Smooth muscle cell (in vitro differentiated cells): ENCODE measurements around the gene SPR. TPM values are rescaled to one million over a fixed set of nuclear protein-coding genes. Genes with fewer than 3 reads are reported as not detected.

Experiments
- DNase-seq: peaks from one replicate; lab custom pipeline; 2025; ENCODE audit not compliant: unreplicated experiment; lab: John Stamatoyannopoulos, UW
- H2AFZ ChIP-seq: fragments of 200-600 bp; sonication (generic); 2 replicates; pipeline ENCODE4 v1.6.0; 2016; ENCODE audit warnings: antibody characterized with exemption, low read depth, mild to moderate bottlenecking
- H3F3A ChIP-seq: fragments of 200-600 bp; sonication (generic); 2 replicates; pipeline ENCODE4 v1.6.0; 2017; ENCODE audit warnings: antibody characterized with exemption, low read depth
- H3K27ac ChIP-seq: fragments of 200-600 bp; sonication (generic); 2 replicates; pipeline ENCODE4 v1.5.1; 2016; ENCODE audit warnings: low read depth, mild to moderate bottlenecking
- H3K27me3 ChIP-seq: fragments of 200-600 bp; sonication (generic); 2 replicates; pipeline ENCODE4 v1.6.1; 2016; ENCODE audit warnings: low read depth, mild to moderate bottlenecking
- H3K36me3 ChIP-seq: fragments of 200-600 bp; sonication (generic); 2 replicates; pipeline ENCODE4 v1.5.1; 2016; ENCODE audit warnings: low read depth
- H3K4me1 ChIP-seq: fragments of 200-600 bp; sonication (generic); 2 replicates; pipeline ENCODE4 v1.5.1; 2016; ENCODE audit warnings: low read depth
- H3K4me2 ChIP-seq: fragments of 200-600 bp; sonication (generic); 2 replicates; pipeline ENCODE4 v1.6.0; 2016; ENCODE audit warnings: mild to moderate bottlenecking
- H3K4me3 ChIP-seq: fragments of 200-600 bp; sonication (generic); 2 replicates; pipeline ENCODE4 v1.5.1; 2016; ENCODE audit warnings: mild to moderate bottlenecking
- H3K79me2 ChIP-seq: fragments of 200-600 bp; sonication (generic); 2 replicates; pipeline ENCODE4 v1.6.0; 2016; ENCODE audit warnings: low read depth, mild to moderate bottlenecking
- H3K9ac ChIP-seq: fragments of 200-600 bp; sonication (generic); 2 replicates; pipeline ENCODE4 v1.6.0; 2016; ENCODE audit warnings: low read depth
- H3K9me3 ChIP-seq: fragments of 200-600 bp; sonication (generic); replicated peaks from 2 replicates; pipeline ENCODE4 v1.5.1; 2016; ENCODE audit warnings: low read depth
- H4K20me1 ChIP-seq: fragments of 200-600 bp; sonication (generic); 2 replicates; pipeline ENCODE4 v1.6.0; 2016; ENCODE audit warnings: low read depth
- CTCF ChIP-seq: fragments of 200-600 bp; sonication (generic); IDR thresholded peaks from 2 replicates; pipeline ENCODE4 v1.5.1; 2017; ENCODE audit warnings: borderline replicate concordance, mild to moderate bottlenecking, antibody characterized with exemption; ENCODE audit not compliant: insufficient read depth, poor library complexity, severe bottlenecking
- WGBS: methylation state at CpG from one replicate; pipeline ENCODE4 v1.1.7; 2016; ENCODE audit warnings: low lambda C conversion rate; 5-methylcytosine and 5-hydroxymethylcytosine counted together
- polyA plus RNA-seq: library from polyadenylated mRNA; unstranded; fragments of >200 nt; fragmentation: Nextera tagmentation; extraction: Ambion mirVana; gene quantifications from 2 replicates; pipeline ENCODE4 v1.2.1, GENCODE V29; 2016
- total RNA-seq: library from RNA; depleted of rRNA; stranded (reverse); fragments of >200 nt; gene quantifications from 2 replicates; pipeline ENCODE4 v1.2.3, GENCODE V29; 2014

Gene SPR
- total and polyA plus RNA-seq, 2 experiments from 2014 or later, result 4.1 to 13.2 TPM

- Histone ChIP-seq H2AFZ (no peak within 1 kb of the TSS), H3K79me2 (no peaks in the 10 kb centered on the region), H3K27me3 (peaks cover 100% of the 10 kb centered on the region), H3K9me3 (no peaks in the 10 kb centered on the region), H3K4me2 (peak within 1 kb of the TSS; percentile 75), H3K27ac (no peak within 1 kb of the TSS), H3K4me3 (peak within 1 kb of the TSS; percentile 36), H3F3A (no peaks in the 10 kb centered on the region), H3K4me1 (peaks cover 28% of the 10 kb centered on the region), H4K20me1 (peaks cover 7% of the 10 kb centered on the region), H3K9ac (no peak within 1 kb of the TSS), H3K36me3 (no peaks in the 10 kb centered on the region)
- DNase-seq, result no peak
- TF ChIP-seq CTCF, result no peak
- WGBS, result under 1% methylated on average over 49 of the region's 82 CpGs
Measured at GRCh38 chr2:72917138-72917876, 30.1 kb downstream of the SPR start, which contains the start of gene EMX1. Gene EMX1 (plus strand): TSS chr2:72917519. CDS start chr2:72917853, 334 bp downstream.

- peaks cover 28% of the 10 kb centered on the region for H3K4me1 ChIP-seq
- no peak for TF ChIP-seq CTCF
- no peak overlapping the region for H3K9ac ChIP-seq
- no peak overlapping the region for H3K27ac ChIP-seq
- H4K20me1 ChIP-seq, result peaks cover 7% of the 10 kb centered on the region
- H3K36me3 ChIP-seq, result no peaks in the 10 kb centered on the region
- no peaks in the 10 kb centered on the region for H3F3A ChIP-seq
- WGBS, result 1% methylated on average over 77 of the region's 89 CpGs
- H3K4me2 ChIP-seq, result peak overlapping the region; percentile 75
- no peak for DNase-seq
- peaks cover 100% of the 10 kb centered on the region for H3K27me3 ChIP-seq
- no peak overlapping the region for H2AFZ ChIP-seq
- H3K4me3 ChIP-seq, result peak overlapping the region; percentile 36
- H3K9me3 ChIP-seq, result no peaks in the 10 kb centered on the region
- no peaks in the 10 kb centered on the region for H3K79me2 ChIP-seq
Measured at GRCh38 chr2:72917877-72918553, 30.8 kb downstream of the SPR start.

- H3K4me2 ChIP-seq, result peak overlapping the region; percentile 75
- no peaks in the 10 kb centered on the region for H3F3A ChIP-seq
- peak overlapping the region; percentile 36 for H3K4me3 ChIP-seq
- no peak overlapping the region for H3K27ac ChIP-seq
- no peak overlapping the region for H3K9ac ChIP-seq
- H4K20me1 ChIP-seq, result peaks cover 11% of the 10 kb centered on the region
- H3K36me3 ChIP-seq, result no peaks in the 10 kb centered on the region
- H3K27me3 ChIP-seq, result peaks cover 100% of the 10 kb centered on the region
- DNase-seq, result no peak
- WGBS, result 4% methylated on average over 47 of the region's 48 CpGs
- TF ChIP-seq CTCF, result no peak
- H2AFZ ChIP-seq, result no peak overlapping the region
- no peaks in the 10 kb centered on the region for H3K79me2 ChIP-seq
- H3K4me1 ChIP-seq, result peaks cover 33% of the 10 kb centered on the region
- H3K9me3 ChIP-seq, result no peaks in the 10 kb centered on the region
Measured at GRCh38 chr2:72919414-72920317, 32.5 kb downstream of the SPR start.
